Smooth muscle cell (in vitro differentiated cells): ENCODE results near the gene N4BP3. TPM values are rescaled to one million over a fixed set of nuclear protein-coding genes. Genes with fewer than 3 reads are reported as not detected.
"Not testable (repeated sequence)": the region's sequence is repeated elsewhere in the genome, so short reads cannot be mapped to it uniquely, and the experiment has no call there.

Source experiments
- DNase-seq: peaks from one replicate; lab custom pipeline; 2025; ENCODE audit not compliant: unreplicated experiment; lab: John Stamatoyannopoulos, UW
- H2AFZ ChIP-seq: fragments of 200-600 bp; sonication (generic); 2 replicates; pipeline ENCODE4 v1.6.0; 2016; ENCODE audit warnings: antibody characterized with exemption, low read depth, mild to moderate bottlenecking
- H3F3A ChIP-seq: fragments of 200-600 bp; sonication (generic); 2 replicates; pipeline ENCODE4 v1.6.0; 2017; ENCODE audit warnings: antibody characterized with exemption, low read depth
- H3K27ac ChIP-seq: fragments of 200-600 bp; sonication (generic); 2 replicates; pipeline ENCODE4 v1.5.1; 2016; ENCODE audit warnings: low read depth, mild to moderate bottlenecking
- H3K27me3 ChIP-seq: fragments of 200-600 bp; sonication (generic); 2 replicates; pipeline ENCODE4 v1.6.1; 2016; ENCODE audit warnings: low read depth, mild to moderate bottlenecking
- H3K36me3 ChIP-seq: fragments of 200-600 bp; sonication (generic); 2 replicates; pipeline ENCODE4 v1.5.1; 2016; ENCODE audit warnings: low read depth
- H3K4me1 ChIP-seq: fragments of 200-600 bp; sonication (generic); 2 replicates; pipeline ENCODE4 v1.5.1; 2016; ENCODE audit warnings: low read depth
- H3K4me2 ChIP-seq: fragments of 200-600 bp; sonication (generic); 2 replicates; pipeline ENCODE4 v1.6.0; 2016; ENCODE audit warnings: mild to moderate bottlenecking
- H3K4me3 ChIP-seq: fragments of 200-600 bp; sonication (generic); 2 replicates; pipeline ENCODE4 v1.5.1; 2016; ENCODE audit warnings: mild to moderate bottlenecking
- H3K79me2 ChIP-seq: fragments of 200-600 bp; sonication (generic); 2 replicates; pipeline ENCODE4 v1.6.0; 2016; ENCODE audit warnings: low read depth, mild to moderate bottlenecking
- H3K9ac ChIP-seq: fragments of 200-600 bp; sonication (generic); 2 replicates; pipeline ENCODE4 v1.6.0; 2016; ENCODE audit warnings: low read depth
- H3K9me3 ChIP-seq: fragments of 200-600 bp; sonication (generic); replicated peaks from 2 replicates; pipeline ENCODE4 v1.5.1; 2016; ENCODE audit warnings: low read depth
- H4K20me1 ChIP-seq: fragments of 200-600 bp; sonication (generic); 2 replicates; pipeline ENCODE4 v1.6.0; 2016; ENCODE audit warnings: low read depth
- WGBS: methylation state at CpG from one replicate; pipeline ENCODE4 v1.1.7; 2016; ENCODE audit warnings: low lambda C conversion rate; 5-methylcytosine and 5-hydroxymethylcytosine counted together
- polyA plus RNA-seq: library from polyadenylated mRNA; unstranded; fragments of >200 nt; fragmentation: Nextera tagmentation; extraction: Ambion mirVana; gene quantifications from 2 replicates; pipeline ENCODE4 v1.2.1, GENCODE V29; 2016
- total RNA-seq: library from RNA; depleted of rRNA; stranded (reverse); fragments of >200 nt; gene quantifications from 2 replicates; pipeline ENCODE4 v1.2.3, GENCODE V29; 2014
- TF ChIP-seq, protein P1 (sequence below): fragments of 200-600 bp; sonication (generic); IDR thresholded peaks from 2 replicates; pipeline ENCODE4 v1.5.1; 2017; ENCODE audit warnings: borderline replicate concordance, mild to moderate bottlenecking, antibody characterized with exemption; ENCODE audit not compliant: insufficient read depth, poor library complexity, severe bottlenecking

N4BP3 gene
- total and polyA plus RNA-seq, 2 experiments from 2014 or later = 0.39 to 1.3 TPM

DNA sequence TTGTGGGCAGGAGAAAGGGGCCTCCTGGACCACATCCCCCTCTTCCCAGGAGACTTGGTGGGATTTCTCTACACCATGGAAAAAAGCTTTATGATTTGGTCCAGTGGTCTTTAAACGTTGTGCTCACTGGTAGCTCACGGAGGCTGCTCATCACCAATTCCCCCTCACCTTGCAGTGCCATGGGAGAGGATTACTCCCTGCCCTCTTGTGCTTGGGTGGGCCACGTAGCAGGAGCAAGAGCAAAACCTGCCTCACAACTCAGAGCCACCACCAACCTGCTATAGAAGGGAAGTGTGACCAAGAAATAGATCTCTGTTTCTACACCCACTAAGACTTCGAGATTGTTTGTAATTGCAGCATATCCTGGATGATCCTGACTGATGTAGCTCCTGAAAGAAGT, 42.2 kb upstream of the N4BP3 start:
- H3K4me3 ChIP-seq = no peak overlapping the region
- no peaks in the 10 kb centered on the region for H3K4me1 ChIP-seq
- WGBS = 70% methylated on average over 4 of the region's 4 CpGs

DNA sequence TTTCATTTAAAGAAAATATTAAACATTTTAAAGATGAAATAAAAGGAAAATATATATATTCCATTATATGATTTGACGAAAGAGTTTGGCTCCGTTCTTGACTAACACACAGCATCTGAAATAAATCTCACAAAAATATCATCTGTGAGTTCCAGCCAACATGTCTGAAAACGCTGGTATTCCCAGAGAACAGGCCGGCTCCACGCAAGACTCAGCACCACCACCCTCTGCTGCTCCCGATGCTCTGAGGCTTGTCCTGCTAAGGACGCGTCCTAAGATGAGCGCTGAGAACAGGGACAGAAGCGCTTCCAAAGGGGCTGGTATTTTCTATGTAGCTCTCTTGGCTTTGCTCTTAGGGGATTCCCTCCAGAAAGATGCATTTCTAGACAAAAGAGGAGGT, 40.6 kb upstream of the N4BP3 start:
- H3K9ac ChIP-seq = no peak overlapping the region
- no peak overlapping the region for H3K27ac ChIP-seq
- no peak overlapping the region for H3K4me2 ChIP-seq
- no peak overlapping the region for H2AFZ ChIP-seq
- TF ChIP-seq, protein P1, sequence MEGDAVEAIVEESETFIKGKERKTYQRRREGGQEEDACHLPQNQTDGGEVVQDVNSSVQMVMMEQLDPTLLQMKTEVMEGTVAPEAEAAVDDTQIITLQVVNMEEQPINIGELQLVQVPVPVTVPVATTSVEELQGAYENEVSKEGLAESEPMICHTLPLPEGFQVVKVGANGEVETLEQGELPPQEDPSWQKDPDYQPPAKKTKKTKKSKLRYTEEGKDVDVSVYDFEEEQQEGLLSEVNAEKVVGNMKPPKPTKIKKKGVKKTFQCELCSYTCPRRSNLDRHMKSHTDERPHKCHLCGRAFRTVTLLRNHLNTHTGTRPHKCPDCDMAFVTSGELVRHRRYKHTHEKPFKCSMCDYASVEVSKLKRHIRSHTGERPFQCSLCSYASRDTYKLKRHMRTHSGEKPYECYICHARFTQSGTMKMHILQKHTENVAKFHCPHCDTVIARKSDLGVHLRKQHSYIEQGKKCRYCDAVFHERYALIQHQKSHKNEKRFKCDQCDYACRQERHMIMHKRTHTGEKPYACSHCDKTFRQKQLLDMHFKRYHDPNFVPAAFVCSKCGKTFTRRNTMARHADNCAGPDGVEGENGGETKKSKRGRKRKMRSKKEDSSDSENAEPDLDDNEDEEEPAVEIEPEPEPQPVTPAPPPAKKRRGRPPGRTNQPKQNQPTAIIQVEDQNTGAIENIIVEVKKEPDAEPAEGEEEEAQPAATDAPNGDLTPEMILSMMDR = no peak
- H3K9me3 ChIP-seq = no peaks in the 10 kb centered on the region
- DNase-seq = no peak
- no peak overlapping the region for H3K4me3 ChIP-seq
- H4K20me1 ChIP-seq = no peaks in the 10 kb centered on the region
- H3K27me3 ChIP-seq = no peaks in the 10 kb centered on the region
- no peaks in the 10 kb centered on the region for H3F3A ChIP-seq
- no peaks in the 10 kb centered on the region for H3K79me2 ChIP-seq
- no peaks in the 10 kb centered on the region for H3K36me3 ChIP-seq
- no peaks in the 10 kb centered on the region for H3K4me1 ChIP-seq
- 84% methylated on average over 10 of the region's 10 CpGs for WGBS

More for the DNA sequence above, 42.2 kb upstream of the N4BP3 start:
- Histone ChIP-seq H3K79me2 (no peaks in the 10 kb centered on the region), H3K27ac (no peak overlapping the region), H3K9me3 (no peaks in the 10 kb centered on the region), H2AFZ (no peak overlapping the region), H4K20me1 (no peaks in the 10 kb centered on the region), H3K4me2 (no peak overlapping the region), H3K9ac (no peak overlapping the region), H3K36me3 (no peaks in the 10 kb centered on the region), H3K27me3 (no peaks in the 10 kb centered on the region), H3F3A (no peaks in the 10 kb centered on the region)
- TF ChIP-seq, protein P1 = no peak
- DNase-seq = no peak

DNA sequence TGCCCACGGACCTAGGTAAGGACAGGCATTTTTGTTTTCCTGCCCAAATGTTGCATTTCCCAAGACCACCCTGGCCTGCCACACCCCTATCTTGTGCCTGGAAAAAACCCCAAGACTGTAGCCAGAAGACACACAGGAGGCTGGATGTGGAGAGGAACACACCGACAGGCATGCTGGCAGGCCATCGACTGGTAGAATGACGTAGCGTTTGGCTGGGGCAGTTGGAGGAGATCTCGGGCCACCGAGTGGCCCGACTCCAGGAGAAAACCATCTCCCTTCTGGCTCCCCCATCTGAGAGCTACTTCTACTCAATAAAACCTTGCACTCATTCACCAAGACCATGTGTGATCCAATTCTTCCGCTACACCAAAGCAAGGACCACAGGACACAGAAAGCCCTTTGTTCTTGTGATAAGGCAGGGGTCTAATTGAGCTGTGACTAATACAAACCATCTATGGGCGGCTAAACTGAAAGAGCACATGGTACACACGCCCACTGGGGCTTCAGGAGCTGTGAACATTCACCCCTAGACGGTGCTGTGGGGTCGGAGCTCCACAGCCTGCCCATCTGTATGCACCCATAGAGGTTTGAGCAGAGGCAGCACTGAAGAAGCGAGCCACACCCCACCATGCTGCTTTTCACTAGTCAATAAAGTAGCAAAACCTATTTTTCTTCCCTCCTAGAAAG, 38.9 kb upstream of the N4BP3 start:
- Histone ChIP-seq H3K9me3 (no peaks in the 10 kb centered on the region), H2AFZ (no peak overlapping the region), H3K36me3 (no peaks in the 10 kb centered on the region), H3K4me2 (no peak overlapping the region), H3K27ac (no peak overlapping the region), H3K4me1 (no peaks in the 10 kb centered on the region), H3F3A (no peaks in the 10 kb centered on the region), H4K20me1 (no peaks in the 10 kb centered on the region), H3K79me2 (no peaks in the 10 kb centered on the region), H3K4me3 (no peak overlapping the region), H3K9ac (no peak overlapping the region), H3K27me3 (no peaks in the 10 kb centered on the region)
- WGBS = 65% methylated on average over 14 of the region's 14 CpGs
- TF ChIP-seq, protein P1 = no peak
- DNase-seq = no peak

DNA sequence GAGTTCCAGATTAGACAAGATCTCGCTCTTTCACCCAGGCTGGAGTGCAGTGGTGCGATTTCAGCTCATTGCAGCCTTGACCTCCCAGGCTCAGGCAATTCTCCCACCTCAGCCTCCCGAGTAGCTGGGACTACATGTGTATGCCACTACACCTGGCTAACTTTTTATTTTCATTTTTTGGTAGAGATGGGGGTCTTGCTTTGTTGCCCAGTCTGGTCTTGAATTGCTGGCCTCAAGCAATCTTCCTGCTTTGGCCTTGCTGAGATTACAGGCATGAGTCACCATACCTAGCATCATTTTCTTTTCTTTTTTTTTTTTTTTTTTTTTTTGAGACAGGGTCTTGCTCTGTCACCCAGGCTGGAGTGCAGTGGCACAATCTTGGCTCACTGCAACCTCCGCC, 36.4 kb upstream of the N4BP3 start:
- H3K4me3 ChIP-seq = not testable (repeated sequence)
- 83% methylated on average over 3 of the region's 4 CpGs for WGBS

More for the DNA sequence above, 36.4 kb upstream of the N4BP3 start:
- H3K79me2 ChIP-seq, H3K27ac ChIP-seq, H3K9ac ChIP-seq, H3K36me3 ChIP-seq, DNase-seq, H3K27me3 ChIP-seq, H3F3A ChIP-seq, H3K9me3 ChIP-seq, H2AFZ ChIP-seq, H4K20me1 ChIP-seq, H3K4me2 ChIP-seq, H3K4me1 ChIP-seq: not testable (repeated sequence)
